Measurements from ENCODE around the gene CACNA1C.

The CACNA1C gene

GRCh38 chr12:2627076-2627834 lies 574.5 kb downstream of the CACNA1C start:
- no peak overlapping the region for H3K27ac ChIP-seq
- no peak for TF ChIP-seq CTCF (conservative IDR thresholded peaks at IDR 0.05)

- no peak overlapping the region for H3K27ac ChIP-seq
- TF ChIP-seq CTCF (conservative IDR thresholded peaks at IDR 0.05): no peak
Observed at GRCh38 chr12:2627835-2628191, 575.0 kb downstream of the CACNA1C start.

- no peak overlapping the region for H3K27ac ChIP-seq
- no peak for TF ChIP-seq CTCF (conservative IDR thresholded peaks at IDR 0.05)
Observed at GRCh38 chr12:2628401-2628800, 575.6 kb downstream of the CACNA1C start.

GRCh38 chr12:2629051-2629450 lies 576.3 kb downstream of the CACNA1C start:
- no peak for TF ChIP-seq CTCF (conservative IDR thresholded peaks at IDR 0.05)
- no peak overlapping the region for H3K27ac ChIP-seq

GRCh38 chr12:2631653-2632350 lies 579.0 kb downstream of the CACNA1C start:
- TF ChIP-seq CTCF (conservative IDR thresholded peaks at IDR 0.05): no peak
- no peak overlapping the region for H3K27ac ChIP-seq

- H3K27ac ChIP-seq: no peak overlapping the region
- TF ChIP-seq CTCF (conservative IDR thresholded peaks at IDR 0.05): no peak
Observed at GRCh38 chr12:2633176-2633824, 580.5 kb downstream of the CACNA1C start.

GRCh38 chr12:2633825-2634200 lies 581.0 kb downstream of the CACNA1C start:
- TF ChIP-seq CTCF (conservative IDR thresholded peaks at IDR 0.05): no peak
- H3K27ac ChIP-seq: no peak overlapping the region
